Dendritic cell treated with granulocyte-macrophage colony-stimulating factor and Interleukin-4, amounts not matched to agents 40 ng/mL and 50 ng/mL, for 4 days (primary cell): ENCODE measurements around the gene AP3B1.

Experiments used
- H3K27ac Mint-ChIP-seq: one replicate; pipeline ENCODE4 v1.8.0; 2022; ENCODE audit warnings: mild to moderate bottlenecking, mixed read lengths
- H3K27me3 Mint-ChIP-seq: one replicate; pipeline ENCODE4 v1.8.0; 2022; ENCODE audit warnings: mild to moderate bottlenecking, mixed read lengths
- H3K36me3 Mint-ChIP-seq: one replicate; pipeline ENCODE4 v1.8.0; 2022; ENCODE audit warnings: low read depth, mixed read lengths
- H3K4me1 Mint-ChIP-seq: one replicate; pipeline ENCODE4 v1.8.0; 2022; ENCODE audit warnings: low read depth, mixed read lengths
- H3K4me3 Mint-ChIP-seq: one replicate; pipeline ENCODE4 v1.8.0; 2022; ENCODE audit warnings: mild to moderate bottlenecking, moderate library complexity, mixed read lengths
- H3K9me3 Mint-ChIP-seq: one replicate; pipeline ENCODE4 v1.8.0; 2022; ENCODE audit warnings: mixed read lengths
- intact Hi-C: fragments of 100-400 bp; cut with micrococcal nuclease; formaldehyde crosslinking; loops from one replicate; pipeline ENCODE4 v1.15.0; 2022

The AP3B1 gene

DNA sequence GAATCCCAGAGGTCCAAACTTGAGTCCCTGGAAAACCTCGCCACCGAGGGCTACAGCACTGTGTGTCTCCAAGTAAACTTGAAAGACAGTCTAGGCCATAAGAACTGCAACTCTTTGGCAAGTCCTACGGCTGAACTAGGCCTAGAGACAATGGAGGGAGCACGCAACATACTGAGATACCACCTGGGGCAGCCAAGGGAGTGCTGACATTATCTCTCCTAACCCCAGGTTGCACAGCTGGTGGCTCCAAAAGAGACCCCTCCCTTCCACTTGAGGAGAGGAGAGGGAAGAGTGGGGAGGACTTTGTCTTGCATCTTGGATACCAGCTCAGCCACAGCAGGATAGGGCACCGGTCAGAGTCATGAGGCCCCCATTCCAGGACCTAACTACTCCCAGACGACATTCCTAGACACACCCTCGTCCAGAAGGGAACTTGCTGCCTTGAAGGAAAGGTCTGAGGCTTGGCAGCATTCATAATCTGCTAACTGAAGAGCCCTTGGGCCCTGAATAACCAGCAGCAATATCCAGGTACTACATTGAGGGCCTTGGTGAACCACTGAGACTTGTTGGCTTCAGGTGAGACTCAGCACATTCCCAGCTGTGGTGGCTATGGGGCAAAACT lies 42.7 kb downstream of the AP3B1 start:
- no peak overlapping the region for H3K27ac Mint-ChIP-seq
- H3K4me1 Mint-ChIP-seq, result peaks cover 10% of the 10 kb centered on the region
- intact Hi-C loops, result no loop called here
- peaks cover 10% of the 10 kb centered on the region for H3K9me3 Mint-ChIP-seq
- H3K36me3 Mint-ChIP-seq, result peaks cover 68% of the 10 kb centered on the region
- no peak overlapping the region for H3K4me3 Mint-ChIP-seq
- no peaks in the 10 kb centered on the region for H3K27me3 Mint-ChIP-seq

DNA sequence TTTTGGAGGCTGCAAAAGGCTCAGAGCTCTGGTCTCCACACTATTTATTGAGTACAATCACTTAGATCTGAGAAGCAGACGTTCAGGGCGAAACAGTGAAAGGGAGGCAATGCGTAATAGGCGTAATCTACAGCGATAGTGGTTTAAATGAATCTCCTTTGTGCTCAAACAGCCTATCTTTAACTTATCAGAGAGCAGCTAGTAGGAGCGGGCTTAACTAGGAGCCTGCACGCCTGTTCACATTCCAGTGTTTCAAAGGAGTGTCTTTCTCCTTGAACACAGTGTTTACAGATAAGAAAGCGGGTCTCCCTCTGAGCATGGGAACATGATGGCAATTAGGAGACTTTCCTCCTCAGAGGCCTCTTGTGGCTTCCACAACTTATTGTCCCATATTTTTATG lies 49.4 kb downstream of the AP3B1 start:
- Mint-ChIP-seq H3K27ac (no peak overlapping the region), H3K4me3 (no peak overlapping the region), H3K36me3 (peaks cover 33% of the 10 kb centered on the region), H3K4me1 (peaks cover 13% of the 10 kb centered on the region), H3K9me3 (no peaks in the 10 kb centered on the region), H3K27me3 (no peaks in the 10 kb centered on the region)
- intact Hi-C loops, result no loop called here

DNA sequence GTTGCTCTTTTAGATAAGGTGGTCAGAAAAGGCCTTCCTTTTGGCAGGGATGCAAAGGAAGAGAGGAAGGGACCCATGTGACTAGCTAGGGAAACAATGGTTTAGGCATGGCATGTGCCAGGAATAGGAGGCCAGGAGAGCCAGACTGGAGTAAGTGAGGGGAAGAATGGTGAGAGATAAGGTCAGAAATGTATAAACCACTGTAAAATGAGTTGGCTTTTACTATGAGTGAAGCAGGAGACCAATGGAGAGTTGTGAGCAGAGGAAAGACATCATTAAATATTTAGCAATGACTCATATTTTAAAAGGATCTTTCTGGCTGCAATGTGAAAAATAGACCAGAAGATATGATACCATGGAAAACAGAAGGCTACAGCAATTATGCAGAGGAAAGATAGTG lies 50.9 kb downstream of the AP3B1 start:
- H3K27ac Mint-ChIP-seq, result no peak overlapping the region
- intact Hi-C loops, result no loop called here
- H3K36me3 Mint-ChIP-seq, result peaks cover 33% of the 10 kb centered on the region
- peaks cover 10% of the 10 kb centered on the region for H3K4me1 Mint-ChIP-seq
- no peaks in the 10 kb centered on the region for H3K27me3 Mint-ChIP-seq
- no peak overlapping the region for H3K4me3 Mint-ChIP-seq
- no peaks in the 10 kb centered on the region for H3K9me3 Mint-ChIP-seq

DNA sequence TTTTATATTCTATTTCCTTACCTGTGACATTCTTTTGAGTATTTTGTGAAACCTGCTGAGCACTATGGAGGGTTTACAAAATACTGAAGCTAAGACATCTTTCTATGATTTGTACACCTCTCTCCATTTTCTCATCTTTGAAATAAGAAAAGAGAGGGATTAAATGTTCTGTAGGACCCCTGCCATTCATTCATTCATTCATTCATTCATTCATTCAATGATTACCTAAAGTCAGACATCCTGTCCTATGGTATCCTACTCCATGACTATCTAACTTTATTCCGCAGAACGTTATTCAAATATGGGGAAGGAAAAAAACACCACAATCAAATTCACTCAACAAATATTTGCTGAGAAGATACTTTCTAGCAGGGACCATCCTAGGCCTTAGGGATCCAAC lies 51.4 kb downstream of the AP3B1 start:
- Mint-ChIP-seq H3K27me3 (no peaks in the 10 kb centered on the region), H3K4me1 (peaks cover 10% of the 10 kb centered on the region), H3K36me3 (peaks cover 36% of the 10 kb centered on the region), H3K9me3 (no peaks in the 10 kb centered on the region), H3K27ac (no peak overlapping the region), H3K4me3 (no peak overlapping the region)
- intact Hi-C loops, result no loop called here

- H3K27me3 Mint-ChIP-seq, result no peaks in the 10 kb centered on the region
- H3K9me3 Mint-ChIP-seq, result no peaks in the 10 kb centered on the region
- peaks cover 10% of the 10 kb centered on the region for H3K4me1 Mint-ChIP-seq
- peaks cover 36% of the 10 kb centered on the region for H3K36me3 Mint-ChIP-seq
- H3K4me3 Mint-ChIP-seq, result no peak overlapping the region
- no peak overlapping the region for H3K27ac Mint-ChIP-seq
- intact Hi-C loops, result no loop called here
Observed at GRCh38 chr5:78242001-78242400, 52.5 kb downstream of the AP3B1 start.

- H3K9me3 Mint-ChIP-seq, result no peaks in the 10 kb centered on the region
- no peak overlapping the region for H3K4me3 Mint-ChIP-seq
- H3K27me3 Mint-ChIP-seq, result no peaks in the 10 kb centered on the region
- peaks cover 24% of the 10 kb centered on the region for H3K36me3 Mint-ChIP-seq
- no peak overlapping the region for H3K27ac Mint-ChIP-seq
- peaks cover 5% of the 10 kb centered on the region for H3K4me1 Mint-ChIP-seq
- intact Hi-C loops, result no loop called here
Observed at GRCh38 chr5:78237911-78238310, 56.6 kb downstream of the AP3B1 start.

DNA sequence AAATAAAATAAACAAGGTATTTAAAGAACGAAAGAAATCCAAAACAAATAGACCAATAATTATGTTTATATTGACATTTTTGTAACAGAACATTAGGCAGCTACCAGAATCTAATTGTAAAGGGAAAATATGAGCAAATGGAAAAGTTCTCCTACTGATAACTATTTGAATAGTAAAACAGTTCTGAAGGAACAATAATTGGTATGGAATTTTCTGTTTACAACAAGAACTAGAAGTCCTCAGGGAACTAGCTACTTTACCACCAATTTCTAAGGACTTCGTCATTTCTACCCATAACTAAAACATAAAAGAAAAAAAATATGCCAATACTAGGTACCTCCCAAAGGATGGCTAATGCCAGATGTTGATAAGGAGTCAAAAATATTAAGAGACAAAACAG lies 58.5 kb downstream of the AP3B1 start:
- Mint-ChIP-seq H3K4me1 (peaks cover 5% of the 10 kb centered on the region), H3K4me3 (no peak overlapping the region), H3K27ac (no peak overlapping the region), H3K9me3 (no peaks in the 10 kb centered on the region), H3K36me3 (peaks cover 24% of the 10 kb centered on the region), H3K27me3 (no peaks in the 10 kb centered on the region)
- intact Hi-C loops, result no loop called here

- peaks cover 10% of the 10 kb centered on the region for H3K4me1 Mint-ChIP-seq
- intact Hi-C loops, result no loop called here
- no peak overlapping the region for H3K4me3 Mint-ChIP-seq
- no peak overlapping the region for H3K27ac Mint-ChIP-seq
- H3K27me3 Mint-ChIP-seq, result no peaks in the 10 kb centered on the region
- no peaks in the 10 kb centered on the region for H3K9me3 Mint-ChIP-seq
- H3K36me3 Mint-ChIP-seq, result peaks cover 27% of the 10 kb centered on the region
Observed at GRCh38 chr5:78235289-78235688, 59.2 kb downstream of the AP3B1 start.

DNA sequence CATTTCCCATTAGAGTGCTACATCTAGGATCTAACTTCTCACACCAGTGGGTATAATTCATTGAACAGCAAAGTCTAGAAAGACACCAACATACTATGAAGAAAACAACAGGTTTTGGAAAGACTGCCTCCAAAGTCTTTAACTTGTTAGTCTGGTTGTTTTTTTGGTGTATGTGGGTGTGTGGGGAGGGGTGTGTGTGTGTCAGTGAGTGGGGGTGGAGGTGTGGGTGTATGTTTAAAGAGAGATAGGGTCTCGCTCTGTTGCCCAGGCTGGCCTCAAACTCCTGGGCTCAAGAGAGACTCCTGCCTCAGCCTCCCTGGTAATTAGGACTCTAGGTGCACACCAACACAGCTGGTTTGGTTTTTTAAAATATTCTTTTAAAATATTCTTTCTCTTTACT lies 59.7 kb downstream of the AP3B1 start:
- Mint-ChIP-seq H3K4me1 (peaks cover 14% of the 10 kb centered on the region), H3K36me3 (peaks cover 23% of the 10 kb centered on the region), H3K27ac (no peak overlapping the region), H3K27me3 (no peaks in the 10 kb centered on the region), H3K4me3 (no peak overlapping the region), H3K9me3 (no peaks in the 10 kb centered on the region)
- intact Hi-C loops, result no loop called here

DNA sequence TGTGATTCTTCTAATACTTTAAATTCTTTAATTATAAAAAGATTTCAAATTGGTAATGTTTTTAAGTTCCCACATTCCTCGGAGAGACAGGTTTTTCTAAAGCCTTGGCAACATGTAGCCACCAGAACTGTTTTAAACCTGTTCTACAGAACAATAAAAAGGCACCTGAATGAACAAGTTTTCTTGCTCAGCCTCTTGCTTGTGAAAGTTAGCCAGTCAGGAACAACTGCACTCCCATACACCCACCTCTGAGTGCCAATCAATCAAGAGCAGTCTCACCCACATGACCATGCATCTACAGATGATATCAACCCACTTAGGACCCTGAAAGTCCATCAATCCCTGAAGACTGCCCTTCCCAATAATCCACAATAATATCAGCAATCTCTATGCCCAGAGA lies 62.3 kb downstream of the AP3B1 start:
- Mint-ChIP-seq H3K27ac (no peak overlapping the region), H3K4me1 (peaks cover 22% of the 10 kb centered on the region), H3K4me3 (no peak overlapping the region), H3K27me3 (no peaks in the 10 kb centered on the region), H3K36me3 (peaks cover 7% of the 10 kb centered on the region), H3K9me3 (no peaks in the 10 kb centered on the region)
- intact Hi-C loops, result no loop called here

- Mint-ChIP-seq H3K36me3 (peaks cover 40% of the 10 kb centered on the region), H3K27ac (no peak overlapping the region), H3K27me3 (no peaks in the 10 kb centered on the region), H3K4me1 (peaks cover 32% of the 10 kb centered on the region), H3K4me3 (no peak overlapping the region), H3K9me3 (peaks cover 11% of the 10 kb centered on the region)
- intact Hi-C loops, result loop anchor here (5.0 kb wide), 2 partner anchors 43 to 138 kb away; partner anchors contain the start of gene SCAMP1
Observed at GRCh38 chr5:78224358-78224757, 70.1 kb downstream of the AP3B1 start.

DNA sequence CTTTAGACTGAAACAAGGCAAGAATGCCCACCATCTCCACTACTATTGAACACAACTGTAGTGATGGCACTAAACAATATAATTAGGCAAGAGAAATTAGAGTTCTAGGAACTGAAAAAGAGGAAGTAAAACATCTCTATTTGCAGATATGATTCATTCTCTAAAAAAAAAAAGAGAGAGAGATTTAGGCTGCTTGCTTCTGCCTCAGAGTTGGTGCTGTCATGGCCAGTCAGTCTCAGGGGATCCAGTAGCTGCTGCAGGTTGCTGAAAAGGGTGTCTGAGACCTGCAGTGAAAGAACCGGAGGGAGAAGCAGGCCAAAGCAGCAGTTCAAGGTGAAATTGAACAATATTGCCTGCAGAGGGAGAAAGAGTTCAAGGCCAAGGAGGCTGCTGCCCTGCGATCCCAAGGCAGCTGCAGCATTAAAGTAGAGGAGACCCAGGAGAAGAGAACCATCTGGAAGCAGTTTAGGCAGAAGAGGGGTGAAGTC lies 72.5 kb downstream of the AP3B1 start:
- Mint-ChIP-seq H3K27me3 (no peaks in the 10 kb centered on the region), H3K27ac (peak overlapping the region; percentile 83), H3K36me3 (peaks cover 47% of the 10 kb centered on the region), H3K4me3 (peak overlapping the region; percentile 66), H3K4me1 (peaks cover 28% of the 10 kb centered on the region), H3K9me3 (peaks cover 11% of the 10 kb centered on the region)
- intact Hi-C loops, result loop anchor here (5.0 kb wide), 2 partner anchors 45 to 140 kb away; partner anchors contain the start of gene SCAMP1

DNA sequence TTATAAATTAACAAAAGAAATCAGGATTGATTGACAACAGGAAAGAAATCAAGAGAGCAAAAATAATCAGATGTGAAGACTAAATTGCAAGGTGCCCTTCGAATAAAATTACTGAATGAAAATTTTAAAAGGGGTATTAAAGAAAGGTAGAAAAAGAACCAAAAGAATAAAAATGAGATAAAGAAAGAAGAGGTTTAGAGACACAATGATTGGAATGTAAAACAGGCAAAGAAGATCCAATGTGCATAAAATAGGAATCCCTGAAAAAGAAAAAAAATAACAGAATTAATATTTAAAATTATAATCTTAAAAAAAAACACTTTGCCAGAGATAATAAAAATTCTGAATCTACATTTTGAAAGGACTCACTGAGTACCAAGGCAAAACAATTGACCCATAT lies 73.0 kb downstream of the AP3B1 start:
- peaks cover 11% of the 10 kb centered on the region for H3K9me3 Mint-ChIP-seq
- intact Hi-C loops, result loop anchor here (5.0 kb wide), 2 partner anchors 46 to 141 kb away; partner anchors contain the start of gene SCAMP1
- H3K36me3 Mint-ChIP-seq, result peaks cover 42% of the 10 kb centered on the region
- peaks cover 28% of the 10 kb centered on the region for H3K4me1 Mint-ChIP-seq
- peak overlapping the region; percentile 83 for H3K27ac Mint-ChIP-seq
- H3K27me3 Mint-ChIP-seq, result no peaks in the 10 kb centered on the region
- H3K4me3 Mint-ChIP-seq, result no peak overlapping the region

- intact Hi-C loops, result no loop called here
- H3K9me3 Mint-ChIP-seq, result peaks cover 2% of the 10 kb centered on the region
- peaks cover 43% of the 10 kb centered on the region for H3K36me3 Mint-ChIP-seq
- no peak overlapping the region for H3K4me3 Mint-ChIP-seq
- no peak overlapping the region for H3K27ac Mint-ChIP-seq
- peaks cover 7% of the 10 kb centered on the region for H3K4me1 Mint-ChIP-seq
- no peaks in the 10 kb centered on the region for H3K27me3 Mint-ChIP-seq
Observed at GRCh38 chr5:78215972-78216371, 78.5 kb downstream of the AP3B1 start.

DNA sequence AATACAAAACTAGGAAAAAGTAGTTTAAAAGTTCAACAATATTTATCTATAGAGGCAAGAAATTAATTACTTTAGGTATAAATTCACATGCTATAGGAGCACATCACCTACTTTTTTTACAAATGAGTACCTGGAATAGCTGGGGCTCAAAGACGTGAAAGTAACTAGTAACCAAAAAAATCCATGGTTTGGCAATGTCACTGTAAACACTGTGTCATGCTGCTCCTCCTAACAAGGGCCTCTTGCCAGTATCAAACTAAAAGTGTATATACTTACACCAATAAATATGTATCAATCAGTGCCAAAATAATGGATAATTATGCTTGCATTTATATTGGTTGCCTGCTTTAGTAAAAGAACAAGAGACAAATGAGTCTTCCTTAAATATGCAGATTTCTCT lies 78.9 kb downstream of the AP3B1 start:
- H3K4me1 Mint-ChIP-seq, result peaks cover 4% of the 10 kb centered on the region
- no peaks in the 10 kb centered on the region for H3K9me3 Mint-ChIP-seq
- no peaks in the 10 kb centered on the region for H3K27me3 Mint-ChIP-seq
- intact Hi-C loops, result no loop called here
- H3K27ac Mint-ChIP-seq, result no peak overlapping the region
- no peak overlapping the region for H3K4me3 Mint-ChIP-seq
- peaks cover 39% of the 10 kb centered on the region for H3K36me3 Mint-ChIP-seq
